ENCODE measurements around the gene SASH1.

DNA sequence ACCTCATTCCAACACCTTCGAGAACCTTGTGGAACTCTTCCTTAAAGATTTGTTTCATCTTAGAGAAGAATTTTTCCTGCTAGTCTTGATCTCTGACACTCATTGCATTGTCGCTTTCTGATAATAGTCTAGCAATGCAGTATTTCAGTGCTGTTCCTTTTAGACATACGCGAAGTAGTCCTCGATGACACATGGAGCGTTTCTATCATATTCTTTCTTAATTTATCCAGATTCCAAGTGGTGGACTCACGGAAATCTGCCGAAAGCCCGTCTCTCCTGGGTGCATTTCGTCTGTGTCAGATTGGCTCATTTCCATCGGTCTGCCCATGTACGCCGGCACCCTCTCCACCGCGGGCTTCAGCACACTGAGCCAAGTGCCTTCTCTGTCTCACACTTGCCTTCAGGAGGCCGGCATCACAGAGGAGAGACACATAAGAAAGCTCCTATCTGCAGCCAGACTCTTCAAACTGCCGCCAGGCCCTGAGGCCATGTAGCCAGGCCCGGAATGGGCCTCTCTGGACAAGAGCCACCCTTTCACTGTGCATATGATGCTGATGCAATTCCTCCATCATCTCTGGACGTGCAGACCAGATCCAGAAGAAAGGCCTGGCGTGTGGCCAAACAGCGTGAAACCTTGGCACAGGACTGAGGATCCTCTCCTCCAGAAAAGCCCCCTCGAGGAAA lies 205.6 kb downstream of the SASH1 start:
- TF ChIP-seq EZH2 (IDR thresholded peaks at IDR 0.05; ENCODE audit: insufficient read depth, poor library complexity, severe bottlenecking) (no peak), EZH2phosphoT487 (IDR thresholded peaks at IDR 0.05; ENCODE audit: insufficient read depth, low read depth) (no peak)

Data from GM23248 (cell line).